ENCODE data around the gene COMMD7. TPM values are rescaled to one million over a fixed set of nuclear protein-coding genes. Genes with fewer than 3 reads are reported as not detected.
A peak's percentile ranks its signal among the peaks of the same experiment; 100 is the strongest.

Gene COMMD7
- polyA plus RNA-seq, 1 experiment = 84.8 TPM

GRCh38 chr20:32751702-32752457 is 8.6 kb upstream of the COMMD7 start:
- ChIA-PET POLR2A (interaction anchor here (1.1 kb wide), 1 partner anchor 21 kb away, joined by 3 read pairs; no protein-coding TSS in a partner anchor), CTCF (no interaction called here)
- H3K27ac ChIP-seq (ENCODE audit: low read depth, low read length) = peak overlapping the region; percentile 83
- no peak overlapping the region for H3K4me3 ChIP-seq (ENCODE audit: low read depth, low read length)
- no peak for TF ChIP-seq CTCF (IDR thresholded peaks at IDR 0.05; ENCODE audit: low read depth, low read length)
- H3K9me3 ChIP-seq (ENCODE audit: control insufficient read depth, insufficient read depth, low read length) = peaks cover 2% of the 10 kb centered on the region; the same call in 1 of the 2 replicates
- H3K27me3 ChIP-seq (ENCODE audit: control insufficient read depth, insufficient read depth, low read length) = no peaks in the 10 kb centered on the region
- no peak for DNase-seq (ENCODE audit: low read depth, low spot score)

- ChIA-PET CTCF (no interaction called here), POLR2A (no interaction called here)
- H3K4me3 ChIP-seq (ENCODE audit: low read depth, low read length) = no peak overlapping the region
- H3K27ac ChIP-seq (ENCODE audit: low read depth, low read length) = no peak overlapping the region
- H3K9me3 ChIP-seq (ENCODE audit: control insufficient read depth, insufficient read depth, low read length) = peaks cover 5% of the 10 kb centered on the region; the same call in 1 of the 2 replicates
- no peak for TF ChIP-seq CTCF (IDR thresholded peaks at IDR 0.05; ENCODE audit: low read depth, low read length)
- H3K27me3 ChIP-seq (ENCODE audit: control insufficient read depth, insufficient read depth, low read length) = no peaks in the 10 kb centered on the region
- DNase-seq (ENCODE audit: low read depth, low spot score) = no peak
Observed at GRCh38 chr20:32751293-32751692, 8.0 kb upstream of the COMMD7 start.

- Histone ChIP-seq H3K27ac (ENCODE audit: low read depth, low read length) (no peak overlapping the region), H3K4me3 (ENCODE audit: low read depth, low read length) (no peak overlapping the region), H3K9me3 (ENCODE audit: control insufficient read depth, insufficient read depth, low read length) (peaks cover 5% of the 10 kb centered on the region; the same call in 1 of the 2 replicates), H3K27me3 (ENCODE audit: control insufficient read depth, insufficient read depth, low read length) (no peaks in the 10 kb centered on the region)
- TF ChIP-seq CTCF (IDR thresholded peaks at IDR 0.05; ENCODE audit: low read depth, low read length) = no peak
- no peak for DNase-seq (ENCODE audit: low read depth, low spot score)
- ChIA-PET CTCF (no interaction called here), POLR2A (no interaction called here)
Observed at GRCh38 chr20:32749914-32750637, 6.8 kb upstream of the COMMD7 start.

- ChIA-PET POLR2A (interaction anchor here (0.6 to 1.5 kb wide), 4 partner anchors 7 to 36 kb away, joined by 4 to 8 read pairs (median 6); partner anchors contain the start of gene DNMT3B), CTCF (interaction anchor here (1.1 to 2.3 kb wide), 2 partner anchors 36 to 68 kb away, joined by 4 to 8 read pairs; partner anchors contain the start of gene C20orf203)
- DNase-seq (ENCODE audit: low read depth, low spot score) = no peak
- no peak for TF ChIP-seq CTCF (IDR thresholded peaks at IDR 0.05; ENCODE audit: low read depth, low read length)
- Histone ChIP-seq H3K9me3 (ENCODE audit: control insufficient read depth, insufficient read depth, low read length) (peaks cover 5% of the 10 kb centered on the region; the same call in 1 of the 2 replicates), H3K4me3 (ENCODE audit: low read depth, low read length) (peak overlapping the region; percentile 85), H3K27ac (ENCODE audit: low read depth, low read length) (peak overlapping the region; percentile 75), H3K27me3 (ENCODE audit: control insufficient read depth, insufficient read depth, low read length) (no peaks in the 10 kb centered on the region)
Observed at GRCh38 chr20:32742322-32743236, 688 bp downstream of the COMMD7 start.
